GM12878 (cell line): ENCODE data around the gene ANKHD1.

Experiments
- FOXK2 ChIP-seq: fragments of 450-650 bp; IDR thresholded peaks from 2 replicates; pipeline ENCODE4 v1.6.1; 2017; ENCODE audit warnings: mild to moderate bottlenecking, moderate library complexity
- TCF12 ChIP-seq: IDR thresholded peaks from 2 replicates; pipeline ENCODE4 v1.6.1; 2011; ENCODE audit warnings: low read depth, mild to moderate bottlenecking, low read length

GRCh38 chr5:140423609-140424008, 22.0 kb downstream of the ANKHD1 start:
- TF ChIP-seq FOXK2: no peak
- no peak for TF ChIP-seq TCF12
